H1 (cell line): ENCODE data around the gene GNB1.

Source experiments
- HDAC2 ChIP-seq, 2 experiments: fragments of 300-600 bp in 1 of 2; sonication (generic) in 1 of 2; IDR thresholded peaks; 2 replicates each; pipeline ENCODE4 v1.6.1; 2011 to 2012; ENCODE audit warnings: low read depth in 2 of 2, low read length in 2 of 2, mild to moderate bottlenecking in 2 of 2, moderate library complexity in 2 of 2, borderline replicate concordance in 1 of 2, inconsistent platforms in 1 of 2
- JUN ChIP-seq: IDR thresholded peaks from 2 replicates; pipeline ENCODE4 v1.6.1; 2011; ENCODE audit warnings: low read depth, mild to moderate bottlenecking, improper control_type of control experiment, low read length
- POLR2A ChIP-seq, 2 experiments: IDR thresholded peaks; 1 replicate in 1 of 2; 2 replicates in 1 of 2; pipeline ENCODE4 v1.6.1; 2011; ENCODE audit warnings: low read depth in 2 of 2, low read length in 2 of 2, mild to moderate bottlenecking in 2 of 2; ENCODE audit errors: control extremely low read depth in 1 of 2
- RAD21 ChIP-seq, 2 experiments: IDR thresholded peaks in 1 of 2; conservative IDR thresholded peaks in 1 of 2; 2 replicates each; pipeline ENCODE4 v1.6.1; 2011; ENCODE audit warnings: low read depth in 2 of 2, low read length in 2 of 2, improper control_type of control experiment in 1 of 2, inconsistent platforms in 1 of 2, mild to moderate bottlenecking in 1 of 2, moderate library complexity in 1 of 2
- SRF ChIP-seq: IDR thresholded peaks from 2 replicates; pipeline ENCODE4 v1.6.1; 2011; ENCODE audit warnings: mild to moderate bottlenecking, low read depth, low read length, moderate library complexity
- TF ChIP-seq, protein P1 (sequence below): IDR thresholded peaks from 2 replicates; pipeline ENCODE4 v1.6.1; 2012; ENCODE audit warnings: inconsistent platforms
- TF ChIP-seq, protein P2 (sequence below), 3 experiments: IDR thresholded peaks; 1 replicate in 2 of 3; 2 replicates in 1 of 3; pipeline versions ENCODE4 v1.5.1 to v1.6.1; 2011; ENCODE audit warnings: low read length in 3 of 3, mild to moderate bottlenecking in 3 of 3, inconsistent platforms in 2 of 3, low read depth in 1 of 3, moderate library complexity in 1 of 3; ENCODE audit not compliant: insufficient read depth in 1 of 3; ENCODE audit errors: control extremely low read depth in 1 of 3

DNA sequence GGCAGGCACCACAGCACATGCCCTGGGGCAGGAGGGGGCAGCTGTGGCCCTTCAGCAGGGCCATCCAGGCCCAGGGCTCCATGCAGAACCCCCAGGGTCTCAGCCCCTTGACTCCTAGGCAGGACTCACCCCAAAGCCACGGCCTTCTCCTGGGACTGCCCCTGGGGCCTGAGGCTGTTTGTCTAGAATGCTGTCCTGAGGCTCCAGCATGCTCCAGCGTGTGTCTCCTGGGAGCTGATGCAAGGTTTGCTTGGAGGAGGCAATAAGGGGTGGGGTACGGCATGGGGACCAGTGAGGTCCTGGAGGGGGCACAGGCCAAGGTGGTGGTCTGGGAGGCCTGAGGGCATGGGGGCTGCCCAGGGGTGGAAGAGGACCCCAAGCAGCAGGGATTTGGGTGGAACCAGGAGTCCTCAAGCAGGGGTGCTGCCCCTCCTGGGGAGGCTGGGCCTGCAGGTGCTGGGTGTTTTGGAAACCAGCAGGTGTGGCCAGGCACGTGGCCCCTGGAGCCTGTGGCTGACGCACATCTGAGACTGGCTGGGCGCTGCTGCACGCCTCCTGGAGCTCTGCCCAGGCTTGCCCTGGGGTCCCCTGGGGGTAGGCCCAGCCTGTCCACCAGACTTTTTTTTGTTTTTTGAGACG lies 16.3 kb upstream of the GNB1 start:
- TF ChIP-seq HDAC2 (IDR thresholded peaks at IDR 0.05; ENCODE audit: borderline replicate concordance in 1 of 2, low read depth in 2 of 2, low read length in 2 of 2) (no peak), POLR2A (IDR thresholded peaks at IDR 0.05; ENCODE audit: control extremely low read depth in 1 of 2, low read depth in 2 of 2, low read length in 2 of 2) (no peak), JUN (no peak), RAD21 (IDR thresholded peaks at IDR 0.05 in 1 of 2, conservative IDR thresholded peaks at IDR 0.05 in 1 of 2; ENCODE audit: low read depth in 2 of 2, low read length in 2 of 2) (no peak), SRF (no peak)
- TF ChIP-seq, protein P1, sequence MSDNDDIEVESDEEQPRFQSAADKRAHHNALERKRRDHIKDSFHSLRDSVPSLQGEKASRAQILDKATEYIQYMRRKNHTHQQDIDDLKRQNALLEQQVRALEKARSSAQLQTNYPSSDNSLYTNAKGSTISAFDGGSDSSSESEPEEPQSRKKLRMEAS = no peak
- TF ChIP-seq, protein P2, sequence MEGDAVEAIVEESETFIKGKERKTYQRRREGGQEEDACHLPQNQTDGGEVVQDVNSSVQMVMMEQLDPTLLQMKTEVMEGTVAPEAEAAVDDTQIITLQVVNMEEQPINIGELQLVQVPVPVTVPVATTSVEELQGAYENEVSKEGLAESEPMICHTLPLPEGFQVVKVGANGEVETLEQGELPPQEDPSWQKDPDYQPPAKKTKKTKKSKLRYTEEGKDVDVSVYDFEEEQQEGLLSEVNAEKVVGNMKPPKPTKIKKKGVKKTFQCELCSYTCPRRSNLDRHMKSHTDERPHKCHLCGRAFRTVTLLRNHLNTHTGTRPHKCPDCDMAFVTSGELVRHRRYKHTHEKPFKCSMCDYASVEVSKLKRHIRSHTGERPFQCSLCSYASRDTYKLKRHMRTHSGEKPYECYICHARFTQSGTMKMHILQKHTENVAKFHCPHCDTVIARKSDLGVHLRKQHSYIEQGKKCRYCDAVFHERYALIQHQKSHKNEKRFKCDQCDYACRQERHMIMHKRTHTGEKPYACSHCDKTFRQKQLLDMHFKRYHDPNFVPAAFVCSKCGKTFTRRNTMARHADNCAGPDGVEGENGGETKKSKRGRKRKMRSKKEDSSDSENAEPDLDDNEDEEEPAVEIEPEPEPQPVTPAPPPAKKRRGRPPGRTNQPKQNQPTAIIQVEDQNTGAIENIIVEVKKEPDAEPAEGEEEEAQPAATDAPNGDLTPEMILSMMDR (IDR thresholded peaks at IDR 0.05; ENCODE audit: control extremely low read depth in 1 of 3, insufficient read depth in 1 of 3, low read depth in 1 of 3, low read length in 3 of 3) = no peak
